ENCODE results near the gene DSTN.

DSTN gene

DNA sequence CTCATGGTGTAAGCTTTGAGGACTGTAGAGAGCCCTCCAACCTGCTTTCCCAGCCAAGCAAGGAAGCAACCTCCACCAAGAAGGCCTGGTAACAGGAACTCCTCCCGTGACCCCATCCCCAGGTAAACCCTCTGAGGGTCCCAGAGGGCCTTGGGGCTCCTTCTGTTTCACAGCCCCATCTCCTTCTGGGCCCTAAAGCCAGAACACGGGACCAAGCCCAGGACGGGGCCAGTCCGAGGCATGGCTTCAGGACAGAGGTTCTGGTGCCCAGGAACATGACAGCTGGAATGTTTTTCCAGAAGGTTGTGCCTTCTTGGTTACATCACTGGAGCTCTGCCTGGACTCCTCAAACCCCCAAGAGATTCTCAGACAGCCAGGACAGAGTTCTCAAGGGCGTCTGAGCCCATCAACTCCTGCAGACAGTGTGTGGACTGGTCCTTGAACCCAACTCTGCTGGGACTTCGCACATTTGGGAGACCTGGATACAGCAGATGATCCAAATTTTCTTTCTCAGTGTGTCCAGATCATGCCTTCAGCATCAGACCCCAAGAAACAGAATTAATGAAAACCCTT lies 69.0 kb downstream of the DSTN start:
- DNase-seq (ENCODE audit: low spot score) = no peak

- no peak for DNase-seq (ENCODE audit: low spot score)
Observed at GRCh38 chr20:17640146-17640874, 70.4 kb downstream of the DSTN start.

DNA sequence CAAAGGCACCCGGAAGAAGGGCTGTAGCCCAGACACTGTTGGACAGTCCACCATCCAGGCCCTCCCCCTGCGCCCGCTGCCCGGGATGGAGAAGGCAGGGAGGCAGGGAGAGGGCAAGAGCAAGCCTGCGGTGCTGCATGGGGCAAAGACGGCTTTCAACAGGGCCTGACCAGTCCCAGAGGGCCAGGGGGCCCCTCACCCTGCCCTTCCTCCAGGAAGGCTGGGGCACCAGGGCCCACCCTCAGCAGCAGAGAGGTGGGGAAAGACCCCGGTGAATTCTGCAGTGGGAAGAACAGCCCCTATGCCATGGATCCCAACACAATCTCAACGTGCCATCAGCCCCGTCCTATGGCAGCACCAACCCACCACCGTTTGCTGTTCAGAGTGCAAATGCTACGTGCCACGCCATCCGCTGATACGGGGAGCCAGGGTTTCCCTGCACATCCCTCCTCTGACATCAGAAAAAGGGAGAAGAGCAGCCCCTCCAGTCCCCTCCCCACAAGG lies 71.1 kb downstream of the DSTN start:
- DNase-seq (ENCODE audit: low spot score) = no peak

- no peak for DNase-seq (ENCODE audit: low spot score)
Observed at GRCh38 chr20:17641520-17641964, 71.7 kb downstream of the DSTN start.

DNA sequence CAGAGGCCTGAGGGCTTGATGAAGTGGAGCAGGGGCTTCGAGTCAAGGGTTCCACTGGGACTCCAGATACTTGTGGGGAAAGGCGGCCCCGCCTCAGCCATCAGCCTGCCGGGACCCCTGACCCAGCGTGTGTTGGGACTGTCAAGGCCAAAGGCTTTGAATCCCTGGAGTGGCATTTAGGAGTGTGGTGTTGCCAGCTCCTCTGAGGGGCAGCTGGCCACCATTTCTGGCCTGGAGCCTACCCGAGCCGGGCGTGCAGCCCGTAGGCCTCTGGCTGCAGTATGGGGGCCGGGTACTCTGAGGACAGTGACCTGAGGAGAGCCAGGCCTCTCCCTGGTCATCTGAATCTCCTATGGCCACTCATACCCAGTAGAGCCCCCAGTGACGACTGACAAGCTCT lies 72.1 kb downstream of the DSTN start:
- no peak for DNase-seq (ENCODE audit: low spot score)

DNA sequence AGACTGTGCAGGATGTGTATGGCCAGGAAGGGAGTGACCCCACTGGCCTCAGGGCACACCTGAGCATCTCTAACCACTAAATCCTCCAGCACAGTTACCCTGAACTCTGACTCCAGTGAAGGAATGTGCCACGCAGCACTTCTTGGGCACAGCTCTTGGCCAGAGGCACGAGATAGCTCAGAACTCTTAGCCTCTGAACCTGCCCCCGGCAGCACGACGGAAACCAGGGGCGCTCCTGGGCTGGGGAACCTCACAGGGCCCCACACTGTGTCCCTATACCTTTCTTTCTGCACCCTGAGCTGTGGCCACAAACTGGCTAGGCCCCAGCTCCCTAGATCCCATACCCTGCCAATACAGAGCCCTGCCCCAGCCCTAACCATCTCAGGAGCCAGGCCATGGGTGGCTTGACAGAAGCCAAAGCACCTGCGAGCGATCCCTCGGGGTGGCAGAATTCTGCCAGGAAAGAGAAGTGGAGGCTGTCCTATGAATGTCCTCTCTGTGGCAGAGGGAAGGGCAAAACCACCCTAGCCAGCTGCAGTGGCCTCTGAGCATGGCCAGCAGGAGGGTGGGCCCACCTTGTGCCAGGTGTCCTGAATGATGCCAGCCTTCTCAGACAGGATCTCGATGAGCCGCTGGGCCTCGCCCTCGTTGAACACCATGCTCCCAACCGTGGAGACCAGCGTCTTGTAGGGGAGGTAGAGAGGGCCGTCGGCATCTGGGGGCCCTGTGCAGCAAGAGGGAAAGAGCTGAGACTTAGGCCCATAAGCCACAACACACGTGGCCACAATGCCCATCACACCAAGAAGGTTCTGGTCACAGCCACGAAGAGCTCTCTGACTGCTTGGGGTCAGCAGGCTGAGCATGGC lies 72.8 kb downstream of the DSTN start:
- no peak for DNase-seq (ENCODE audit: low spot score)

- DNase-seq (ENCODE audit: low spot score) = no peak
Observed at GRCh38 chr20:17643531-17644188, 73.8 kb downstream of the DSTN start.

DNA sequence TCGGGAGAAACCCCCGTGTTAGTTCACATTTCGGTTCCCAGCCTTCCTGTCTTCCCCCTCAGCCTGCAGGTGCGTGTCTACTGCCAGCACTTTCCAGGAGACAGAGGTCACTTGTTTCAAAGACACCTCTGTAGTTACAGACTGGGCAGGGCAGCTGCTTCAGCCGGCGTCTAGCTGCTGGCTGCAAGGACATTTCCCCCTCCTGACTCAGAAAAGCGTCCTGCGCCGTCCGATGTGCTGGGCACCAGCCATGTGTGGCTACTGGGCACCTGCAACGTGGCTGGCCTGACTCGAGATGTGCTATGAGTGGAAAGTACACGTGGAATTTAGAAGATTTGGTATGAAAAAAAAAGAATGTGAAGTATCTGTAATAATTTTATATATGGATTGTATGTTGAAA lies 74.6 kb downstream of the DSTN start:
- no peak for DNase-seq (ENCODE audit: low spot score)

DNA sequence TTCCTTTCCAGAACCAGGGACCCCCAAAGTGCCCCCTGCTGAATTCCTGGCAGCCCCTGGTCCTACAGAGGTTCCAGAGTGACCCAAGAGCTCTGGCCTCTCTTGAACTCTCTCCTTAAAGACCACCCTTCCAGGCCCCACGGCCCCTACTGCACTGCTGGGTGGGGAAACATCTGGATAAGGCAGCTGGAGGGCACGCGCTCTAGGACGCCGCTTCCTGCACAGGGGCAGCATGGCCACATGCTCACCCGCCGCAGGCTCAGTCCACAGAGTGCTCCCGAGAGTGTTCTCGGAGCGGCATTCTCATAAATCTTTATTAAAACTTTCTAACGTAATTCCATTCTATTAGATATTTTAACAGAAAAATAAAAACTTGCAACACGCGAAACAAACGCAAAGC lies 75.1 kb downstream of the DSTN start:
- no peak for DNase-seq (ENCODE audit: low spot score)

GRCh38 chr20:17645546-17646208 lies 75.8 kb downstream of the DSTN start:
- DNase-seq (ENCODE audit: low spot score) = no peak

DNA sequence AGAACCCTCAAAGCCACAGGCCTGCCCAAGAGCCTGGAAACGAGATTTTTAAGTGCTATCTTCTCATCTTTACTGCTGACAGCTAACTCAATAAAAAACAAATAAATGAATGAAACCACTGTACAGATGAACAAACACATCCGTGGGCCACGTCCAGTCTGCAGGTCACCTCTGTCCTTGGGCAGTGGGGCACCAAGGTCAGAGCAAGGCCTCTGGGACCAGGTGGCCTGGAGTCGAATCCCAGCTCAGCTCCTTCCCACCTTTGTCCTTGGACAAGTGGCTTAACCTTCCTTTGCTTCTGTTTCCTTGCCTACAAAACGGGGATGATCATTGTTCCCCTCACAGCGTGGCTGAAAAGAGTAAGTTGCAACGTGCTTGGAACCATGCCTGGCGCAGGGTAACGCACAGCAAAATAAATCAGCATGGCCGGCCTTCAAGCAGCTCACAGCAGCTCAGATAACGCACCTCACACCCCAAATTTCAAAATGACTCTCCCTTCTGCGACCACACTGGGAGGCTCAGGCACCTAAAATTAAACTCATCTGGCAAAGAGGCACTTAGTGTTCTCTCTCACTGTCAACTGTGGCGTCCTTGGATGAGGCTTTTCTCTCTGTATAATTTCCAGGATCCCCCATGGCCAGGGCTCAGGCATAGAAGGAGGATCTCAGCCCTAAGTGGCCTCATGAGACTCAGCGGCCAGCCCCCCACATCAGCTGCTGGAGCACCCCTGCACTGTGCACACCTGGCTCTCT lies 76.5 kb downstream of the DSTN start:
- DNase-seq (ENCODE audit: low spot score) = no peak

DNA sequence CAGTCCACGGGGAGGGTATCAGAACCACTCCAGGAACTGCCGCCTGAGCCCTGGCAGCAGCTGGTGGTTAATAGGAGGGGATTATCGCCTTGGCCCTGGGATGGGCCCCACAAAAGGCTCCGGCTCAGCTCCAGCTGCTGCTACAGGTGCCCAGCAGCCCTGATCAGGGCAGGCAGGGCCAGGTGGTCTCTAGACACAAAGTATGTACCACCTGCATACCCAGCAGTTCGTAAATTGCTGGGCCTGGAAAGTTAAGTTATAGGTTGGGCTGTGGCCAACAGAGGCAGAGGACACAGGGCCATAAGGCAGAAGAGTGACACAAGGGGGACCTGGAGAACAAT lies 77.1 kb downstream of the DSTN start:
- DNase-seq (ENCODE audit: low spot score) = no peak

DNA sequence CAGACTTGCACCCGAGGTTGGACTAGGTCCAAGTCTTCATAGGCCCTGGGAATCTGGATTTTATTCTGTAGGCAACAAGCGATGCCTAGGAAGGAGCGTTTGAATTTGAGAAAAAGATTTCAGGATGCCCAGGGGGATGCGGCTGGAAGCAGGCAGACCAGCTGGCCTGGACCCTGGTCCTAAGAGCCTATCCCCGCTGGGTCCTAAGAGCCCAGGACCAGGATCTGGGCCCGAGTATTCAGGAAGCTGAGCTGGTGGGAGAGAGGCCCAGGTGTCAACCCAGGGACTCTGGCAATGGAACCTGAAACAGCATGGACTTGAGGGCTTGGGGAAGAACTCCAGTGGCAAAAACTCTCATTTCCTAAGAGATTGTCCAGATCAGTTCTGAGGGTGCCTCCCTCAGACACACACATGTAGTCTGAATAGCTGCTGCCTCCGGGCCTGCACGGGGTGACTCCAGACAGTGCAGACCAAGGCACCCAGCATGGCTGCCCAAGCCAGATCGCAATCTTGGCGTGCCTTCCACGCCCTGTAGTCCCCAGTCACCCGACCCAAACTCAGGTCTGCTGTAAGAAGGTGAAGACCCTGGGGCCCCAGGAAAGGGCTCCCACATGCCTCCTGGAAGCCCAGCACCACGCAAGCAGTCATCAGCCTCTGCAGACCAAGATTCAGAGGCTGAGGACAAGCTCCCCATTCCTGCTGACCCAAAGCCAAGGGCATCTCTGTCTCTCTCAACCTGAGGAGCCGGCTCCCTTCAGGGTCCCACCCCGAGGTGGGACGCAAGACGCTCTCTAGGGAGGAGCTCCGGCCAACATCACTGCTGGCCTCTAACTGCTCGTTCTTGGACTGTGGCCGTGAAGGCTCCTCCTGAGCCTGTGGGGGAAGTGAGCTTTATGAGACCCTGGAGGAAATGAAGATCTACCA lies 77.8 kb downstream of the DSTN start:
- DNase-seq (ENCODE audit: low spot score) = no peak

DNA sequence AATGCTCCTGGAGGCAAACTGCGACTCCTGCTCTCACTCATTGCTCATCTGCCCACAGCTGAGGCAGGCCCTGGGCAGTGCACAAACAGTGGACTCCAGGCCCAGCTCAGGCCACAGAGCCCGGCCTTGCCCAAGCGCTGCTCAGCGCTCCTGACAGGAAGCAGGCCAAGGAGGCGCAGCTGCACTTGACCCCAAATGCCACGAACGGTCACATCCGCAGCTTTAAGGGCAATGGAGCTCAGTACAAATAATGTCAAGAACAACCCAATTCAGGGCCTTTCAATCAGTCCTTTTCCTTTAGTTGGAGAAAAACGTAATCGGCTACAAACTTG lies 78.4 kb downstream of the DSTN start:
- DNase-seq (ENCODE audit: low spot score) = no peak

GRCh38 chr20:17648791-17649730 lies 79.2 kb downstream of the DSTN start:
- DNase-seq (ENCODE audit: low spot score) = peak; percentile 70

- DNase-seq (ENCODE audit: low spot score) = peak; percentile 22
Observed at GRCh38 chr20:17650301-17651128, 80.6 kb downstream of the DSTN start.

DNA sequence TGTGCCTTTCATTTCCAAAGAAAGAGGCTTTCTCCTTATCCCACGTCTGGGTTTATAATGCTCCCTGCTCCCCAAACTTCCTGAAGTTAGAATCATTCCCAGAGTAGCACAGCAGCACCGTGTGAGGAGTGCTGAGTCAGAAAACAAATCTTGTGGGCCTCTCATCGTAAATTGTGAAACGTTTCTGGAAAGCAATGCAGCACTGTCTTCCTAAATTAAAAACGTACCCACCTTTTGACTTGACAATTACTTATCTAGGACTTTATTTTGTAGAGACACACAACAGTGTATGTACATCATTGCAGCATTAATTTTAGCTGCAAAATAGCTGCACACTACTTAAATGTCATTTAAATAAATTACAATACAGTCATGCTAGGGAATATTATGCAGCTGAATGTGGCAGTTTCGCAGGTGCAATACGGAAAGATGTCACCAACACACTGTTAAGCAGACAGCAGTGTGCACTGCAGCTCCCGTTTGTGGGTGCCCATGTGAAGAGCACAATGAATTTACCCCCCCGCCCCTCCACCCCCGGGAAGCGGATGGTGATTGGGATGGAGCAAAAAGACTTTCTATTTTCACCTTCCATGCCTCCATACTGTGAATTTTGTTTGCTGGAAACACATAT lies 81.4 kb downstream of the DSTN start:
- peak; percentile 20 for DNase-seq (ENCODE audit: low spot score)

Data from HuH-7.5 (cell line).